HG02870 (cell line): ENCODE data around the gene SLC6A18.

Experiments
- ATAC-seq: cut with Tn5 transposase; IDR thresholded peaks from one replicate; pipeline ENCODE4 v1.9.1; 2021; ENCODE audit warnings: mild to moderate bottlenecking, moderate library complexity; ENCODE audit not compliant: unreplicated experiment

SLC6A18 gene

GRCh38 chr5:1186351-1187233, 38.6 kb upstream of the SLC6A18 start:
- no peak for ATAC-seq

GRCh38 chr5:1187234-1187949, 37.8 kb upstream of the SLC6A18 start:
- ATAC-seq = no peak

DNA sequence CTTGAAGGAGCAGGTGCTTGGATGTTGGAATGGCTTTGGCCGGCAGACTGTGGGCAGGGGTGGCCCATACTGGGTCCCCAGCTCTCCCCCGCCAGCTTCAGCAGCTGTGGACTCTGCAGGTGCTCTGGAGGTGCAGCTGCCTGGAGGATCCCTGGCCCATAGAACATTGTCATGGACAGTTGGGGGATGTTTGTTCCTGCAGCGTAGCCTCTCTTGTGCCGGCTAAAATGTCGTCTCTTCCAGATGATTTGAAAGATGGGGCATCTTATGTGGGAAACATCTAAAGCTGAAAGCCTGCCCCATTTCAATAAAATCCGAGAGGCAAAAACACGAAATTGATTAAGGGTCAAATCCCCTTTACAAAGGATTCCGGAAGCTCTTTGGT, 37.2 kb upstream of the SLC6A18 start:
- ATAC-seq = no peak

DNA sequence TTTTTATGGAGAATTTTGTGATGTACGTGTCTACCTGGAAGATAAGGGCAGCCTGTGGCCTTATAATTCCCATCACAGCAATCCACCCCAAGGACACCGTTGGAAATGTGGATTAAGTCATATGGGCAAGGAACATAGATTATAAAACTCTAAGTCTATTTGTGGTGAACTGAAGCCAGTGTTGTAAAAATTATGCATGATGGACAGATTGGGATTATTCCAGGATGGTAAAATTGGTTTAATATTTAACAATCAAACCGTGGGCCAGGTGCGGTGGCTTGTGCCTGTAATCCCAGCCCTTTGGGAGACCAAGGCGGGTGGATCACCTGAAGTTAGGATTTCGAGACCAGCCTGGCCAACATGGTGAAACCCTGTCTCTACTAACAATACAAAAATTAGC, 36.7 kb upstream of the SLC6A18 start:
- ATAC-seq = no peak

DNA sequence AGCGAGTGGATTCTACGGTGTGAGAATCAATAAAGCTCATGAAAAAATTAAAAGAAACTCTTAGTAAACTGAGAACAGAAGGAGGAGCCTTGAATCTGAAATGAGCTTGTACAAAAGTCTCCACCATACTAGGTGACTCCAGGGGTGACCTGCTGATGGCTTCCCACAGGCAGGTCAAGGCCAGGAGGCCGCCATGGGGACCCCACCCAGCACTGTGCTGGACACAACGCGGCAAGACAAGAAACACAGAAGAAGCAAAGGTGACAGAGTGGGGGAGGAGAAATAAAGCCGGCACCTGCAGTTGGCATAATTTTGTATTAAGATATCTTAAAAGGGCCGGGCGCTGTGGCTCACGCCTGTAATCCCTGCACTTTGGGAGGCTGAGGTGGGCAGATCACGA, 35.9 kb upstream of the SLC6A18 start:
- no peak for ATAC-seq

- ATAC-seq = no peak
Measured at GRCh38 chr5:1190278-1190677, 34.9 kb upstream of the SLC6A18 start.

DNA sequence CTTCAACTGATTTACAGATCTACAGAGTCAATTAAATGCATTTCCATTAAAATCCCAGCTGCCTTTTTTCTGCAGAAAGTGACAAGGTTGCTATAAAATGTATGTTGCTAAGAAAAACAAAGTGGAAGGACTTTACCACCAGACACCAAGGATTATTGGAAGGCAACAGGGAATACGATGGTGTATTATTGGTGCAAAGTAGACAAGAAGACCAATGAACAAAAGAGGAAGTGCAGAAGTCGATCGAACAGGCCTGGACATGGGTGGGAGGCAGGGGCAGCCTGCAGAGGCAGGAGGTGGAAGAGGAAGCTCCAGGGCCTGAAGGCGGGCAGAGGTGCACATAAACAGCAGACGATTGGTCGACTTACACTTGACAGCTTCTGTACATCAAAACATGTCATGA, 34.3 kb upstream of the SLC6A18 start:
- no peak for ATAC-seq

DNA sequence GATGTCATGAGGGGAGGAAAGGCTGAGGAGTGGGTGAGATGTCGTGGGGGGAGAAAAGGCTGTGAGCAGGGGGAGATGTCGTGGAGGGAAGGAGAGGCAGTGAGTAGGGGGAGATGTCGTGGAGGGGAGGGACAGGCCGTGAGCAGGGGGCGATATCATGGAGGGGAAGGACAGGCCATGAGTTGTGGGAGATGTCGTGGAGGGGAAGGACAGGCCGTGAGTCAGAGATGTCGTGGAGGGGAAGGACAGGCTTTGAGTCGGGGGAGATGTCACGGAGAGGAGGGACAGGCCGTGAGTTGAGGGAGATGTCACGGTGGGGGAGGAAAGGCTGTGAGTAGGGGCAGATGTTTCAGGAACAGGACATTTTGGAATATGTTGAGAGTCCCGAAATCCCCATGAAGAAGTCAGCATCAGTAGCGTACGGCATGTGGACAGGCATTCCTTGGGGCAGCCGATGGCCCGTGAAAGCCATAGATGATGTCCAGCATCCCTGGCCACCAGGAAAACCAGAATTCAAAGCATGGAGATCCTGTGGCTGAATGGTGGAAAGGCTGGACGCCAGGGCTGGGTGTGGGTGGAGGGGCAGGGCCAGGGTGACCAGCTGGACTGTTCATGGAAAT, 32.1 kb upstream of the SLC6A18 start:
- ATAC-seq = no peak

- ATAC-seq = no peak
Measured at GRCh38 chr5:1193591-1193985, 31.6 kb upstream of the SLC6A18 start.

GRCh38 chr5:1194378-1194777, 30.8 kb upstream of the SLC6A18 start:
- ATAC-seq = no peak

DNA sequence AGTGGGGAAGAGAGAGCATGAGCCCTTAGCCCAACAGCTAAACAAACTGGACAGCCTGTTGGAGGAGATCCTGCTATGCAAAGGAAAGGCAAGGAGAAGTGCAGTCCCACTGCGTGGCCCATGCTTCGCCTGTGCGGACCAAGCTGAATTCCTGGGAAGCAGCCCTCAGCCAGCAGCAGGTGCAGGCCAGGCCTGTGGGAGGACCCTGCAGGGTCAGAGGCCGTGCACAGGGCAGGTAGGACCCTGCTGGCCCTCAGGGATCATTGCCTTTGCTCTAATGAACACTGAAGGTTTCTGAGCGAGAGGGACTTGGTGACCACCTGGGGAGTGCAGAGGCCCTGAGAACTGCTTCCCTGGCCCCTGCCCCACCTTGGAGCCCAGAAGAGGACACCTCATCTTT, 29.7 kb upstream of the SLC6A18 start:
- no peak for ATAC-seq

DNA sequence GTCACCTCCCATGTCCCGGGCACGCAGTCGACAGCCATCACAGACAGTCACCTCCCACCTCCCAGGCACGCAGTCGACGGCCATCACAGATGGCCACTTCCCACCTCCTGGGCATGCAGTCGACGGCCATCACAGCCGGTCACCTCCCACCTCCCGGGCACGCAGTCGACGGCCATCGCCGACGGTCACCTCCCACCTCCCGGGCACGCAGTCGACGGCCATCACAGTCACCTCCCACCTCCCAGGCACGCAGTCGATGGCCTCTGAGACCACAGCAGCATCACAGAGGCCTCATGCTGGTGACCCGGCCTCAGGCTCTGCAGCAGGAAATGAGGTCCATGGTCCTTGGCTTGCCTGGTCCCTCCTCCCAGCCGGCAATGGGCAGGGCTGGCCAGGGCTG, 29.3 kb upstream of the SLC6A18 start:
- no peak for ATAC-seq

DNA sequence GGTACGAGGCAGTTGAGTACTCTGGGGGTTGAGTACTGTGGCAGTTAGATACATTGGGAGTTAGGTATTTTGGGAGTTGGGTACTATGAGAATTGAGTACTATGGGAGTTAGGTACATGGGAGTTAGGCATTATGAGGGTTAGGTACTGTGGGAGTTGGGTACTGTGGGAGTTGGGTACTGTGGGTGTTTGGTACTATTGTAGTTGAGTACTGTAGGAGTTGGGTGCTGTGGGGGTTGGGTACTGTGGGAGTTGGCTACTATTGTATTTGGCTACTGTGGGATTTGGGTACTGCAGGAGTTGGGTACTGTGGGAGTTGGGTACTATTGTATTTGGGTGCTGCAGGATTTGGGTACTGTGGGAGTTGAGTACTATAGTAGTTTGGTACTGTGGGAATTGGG, 28.6 kb upstream of the SLC6A18 start:
- ATAC-seq = no peak

DNA sequence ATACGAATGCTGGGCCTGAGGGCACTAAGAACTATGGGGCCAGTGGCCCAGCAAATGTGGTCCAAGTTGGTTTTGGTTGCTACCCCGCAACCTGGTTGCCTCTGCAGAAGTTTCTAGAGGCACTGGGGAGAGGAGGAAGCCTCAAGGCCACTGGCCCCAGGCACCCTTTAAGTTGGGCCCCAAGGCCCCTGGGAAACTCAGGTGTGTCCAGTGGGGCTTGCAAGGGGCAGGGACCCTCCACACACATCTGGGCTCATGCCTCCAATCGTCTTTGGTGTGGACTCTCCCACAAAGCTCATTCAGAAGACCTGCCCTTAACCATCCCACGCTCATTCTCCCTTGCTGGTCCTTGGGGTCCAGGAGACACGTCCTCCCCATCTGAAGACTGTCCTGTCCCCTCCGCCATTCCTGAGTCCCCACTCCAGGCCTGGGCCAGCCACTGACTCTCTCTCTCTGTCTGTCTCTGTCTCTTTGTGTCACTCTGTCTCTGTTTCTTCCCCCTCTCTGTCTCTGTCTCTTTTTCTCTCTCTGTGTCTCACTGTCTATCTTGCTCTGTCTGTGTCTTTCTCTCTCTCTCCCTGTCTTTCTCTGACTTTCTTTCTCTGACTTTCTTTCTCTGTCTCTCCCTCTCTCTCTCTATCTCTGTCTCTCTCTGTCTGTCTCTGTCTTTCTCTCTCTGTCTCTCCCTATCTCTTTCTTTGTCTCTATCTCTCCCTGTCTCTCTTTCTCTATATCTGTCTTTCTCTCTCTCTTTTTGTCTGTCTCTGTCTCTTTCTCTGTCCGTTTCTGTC, 27.1 kb upstream of the SLC6A18 start:
- ATAC-seq = no peak

- ATAC-seq = no peak
Measured at GRCh38 chr5:1199340-1199648, 25.9 kb upstream of the SLC6A18 start.

DNA sequence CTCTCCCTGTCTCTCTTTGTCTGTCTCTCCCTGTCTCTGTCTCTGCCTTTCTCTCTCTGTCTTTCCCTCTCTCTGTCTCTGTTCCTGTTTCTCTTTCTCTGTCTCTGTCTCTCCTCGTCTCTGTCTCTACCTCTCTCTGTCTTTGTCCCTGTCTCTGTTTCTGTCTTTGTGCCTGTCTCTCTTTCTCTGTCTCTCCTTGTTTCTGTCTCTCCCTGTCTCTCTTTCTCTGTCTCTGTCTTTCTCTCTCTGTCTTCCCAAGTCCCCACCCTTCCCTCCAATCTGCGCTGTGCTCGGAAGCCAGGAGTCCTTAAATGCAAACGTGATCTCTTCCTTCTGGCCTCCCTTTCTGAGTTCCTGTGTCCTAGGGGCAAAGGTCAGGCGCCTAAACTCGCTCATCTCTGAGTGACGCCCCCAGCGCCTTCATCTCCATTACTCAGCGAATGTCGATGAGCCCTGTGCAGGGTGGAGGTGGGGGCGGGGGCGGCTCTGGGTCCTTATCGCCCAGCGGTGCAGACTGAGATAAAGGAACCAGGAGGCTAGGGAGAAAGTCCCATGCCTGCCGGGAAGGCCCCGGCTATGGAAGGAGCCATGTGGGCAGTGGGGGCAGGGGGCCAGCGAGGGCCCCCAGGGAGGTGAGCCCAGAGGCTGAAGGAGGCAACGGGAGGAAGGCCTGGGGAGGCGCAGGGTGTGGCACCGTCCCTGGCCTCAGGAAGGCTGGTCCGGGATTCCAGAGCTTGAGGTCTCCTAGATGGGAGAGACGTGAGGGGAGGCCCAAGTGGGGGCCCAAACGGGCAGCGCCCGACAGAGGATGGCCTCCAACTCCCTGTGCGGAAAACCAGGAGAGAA, 25.3 kb upstream of the SLC6A18 start:
- ATAC-seq = no peak

DNA sequence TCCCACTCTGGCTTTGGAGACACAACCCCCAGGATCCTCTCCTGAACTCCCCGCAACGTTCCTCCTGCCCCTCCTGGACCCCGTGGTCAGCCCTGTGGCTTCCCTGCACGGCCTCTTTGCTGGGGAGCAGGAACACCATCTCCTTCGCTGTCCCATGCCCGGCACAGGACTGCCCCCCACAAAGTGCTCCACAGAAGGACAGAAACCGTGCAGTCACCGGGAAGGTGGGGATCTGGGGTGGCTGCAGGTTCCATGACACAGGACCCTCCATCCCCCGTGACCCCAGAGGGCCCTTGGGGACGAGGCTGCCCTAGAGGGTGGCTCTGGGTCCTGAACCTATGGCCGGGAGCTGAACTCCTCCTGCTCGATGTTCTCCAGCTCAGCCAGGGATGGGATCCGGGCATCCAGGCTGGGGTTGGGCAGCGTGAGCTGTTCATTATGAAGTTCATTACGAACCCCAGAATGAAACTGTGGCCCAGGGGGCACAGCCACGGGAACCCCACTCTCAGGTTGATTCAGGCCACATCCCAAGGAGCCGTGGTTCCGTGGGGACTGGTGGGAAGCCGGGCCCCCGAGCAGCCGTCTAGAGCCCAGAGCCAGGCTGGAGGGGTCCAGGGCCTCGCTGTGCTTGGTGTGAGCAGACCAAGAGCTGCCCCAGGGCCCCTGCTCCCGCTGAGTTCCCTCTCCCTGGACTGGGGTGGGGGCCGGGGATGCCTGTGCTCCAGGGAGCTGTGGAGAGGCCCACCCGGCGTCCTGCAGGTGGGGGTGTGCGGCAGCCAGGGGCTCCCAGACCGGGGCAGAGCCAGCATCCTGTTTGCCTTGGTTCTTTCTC, 24.5 kb upstream of the SLC6A18 start:
- no peak for ATAC-seq

- no peak for ATAC-seq
Measured at GRCh38 chr5:1201327-1202025, 23.7 kb upstream of the SLC6A18 start, which contains the start of gene SLC6A19. SLC6A19 (plus strand) TSS chr5:1201595; CDS start chr5:1201651, 56 bp downstream.
